ENCODE measurements around the gene DGAT2. TPM values are rescaled to one million over a fixed set of nuclear protein-coding genes. Genes with fewer than 3 reads are reported as not detected.

Gene DGAT2
- total RNA-seq, 1 donor from 2014 or later, result 2.6 TPM

GRCh38 chr11:75760710-75761493 lies 7.7 kb upstream of the DGAT2 start:
- FAIRE-seq, result no peak
- peak; percentile 88 for DNase-seq (ENCODE audit: low read depth)
- H3K27me3 ChIP-seq (ENCODE audit: control insufficient read depth, insufficient read depth, low read length), result no peaks in the 10 kb centered on the region
- no peak for TF ChIP-seq CTCF (IDR thresholded peaks at IDR 0.05; ENCODE audit: insufficient read depth, low read length, severe bottlenecking)
- H3K36me3 ChIP-seq (ENCODE audit: control insufficient read depth, insufficient read depth, low read length), result no peaks in the 10 kb centered on the region
- no peak overlapping the region for H3K4me3 ChIP-seq (ENCODE audit: low read depth, low read length)

GRCh38 chr11:75762158-75762557 lies 6.4 kb upstream of the DGAT2 start:
- no peaks in the 10 kb centered on the region for H3K36me3 ChIP-seq (ENCODE audit: control insufficient read depth, insufficient read depth, low read length)
- FAIRE-seq (no peak), DNase-seq (ENCODE audit: low read depth) (no peak)
- no peak overlapping the region for H3K4me3 ChIP-seq (ENCODE audit: low read depth, low read length)
- no peaks in the 10 kb centered on the region for H3K27me3 ChIP-seq (ENCODE audit: control insufficient read depth, insufficient read depth, low read length)
- TF ChIP-seq CTCF (IDR thresholded peaks at IDR 0.05; ENCODE audit: insufficient read depth, low read length, severe bottlenecking), result no peak

GRCh38 chr11:75762885-75763284 lies 5.7 kb upstream of the DGAT2 start:
- no peaks in the 10 kb centered on the region for H3K36me3 ChIP-seq (ENCODE audit: control insufficient read depth, insufficient read depth, low read length)
- DNase-seq (ENCODE audit: low read depth), result peak; percentile 78
- TF ChIP-seq CTCF (IDR thresholded peaks at IDR 0.05; ENCODE audit: insufficient read depth, low read length, severe bottlenecking), result no peak
- H3K4me3 ChIP-seq (ENCODE audit: low read depth, low read length), result no peak overlapping the region
- H3K27me3 ChIP-seq (ENCODE audit: control insufficient read depth, insufficient read depth, low read length), result no peaks in the 10 kb centered on the region
- no peak for FAIRE-seq

- FAIRE-seq (no peak), DNase-seq (ENCODE audit: low read depth) (no peak)
- Histone ChIP-seq H3K4me3 (ENCODE audit: low read depth, low read length) (no peak overlapping the region), H3K27me3 (ENCODE audit: control insufficient read depth, insufficient read depth, low read length) (no peaks in the 10 kb centered on the region), H3K36me3 (ENCODE audit: control insufficient read depth, insufficient read depth, low read length) (no peaks in the 10 kb centered on the region)
- TF ChIP-seq CTCF (IDR thresholded peaks at IDR 0.05; ENCODE audit: insufficient read depth, low read length, severe bottlenecking), result no peak
Observed at GRCh38 chr11:75763846-75764245, 4.7 kb upstream of the DGAT2 start.

- no peak overlapping the region for H3K4me3 ChIP-seq (ENCODE audit: low read depth, low read length)
- DNase-seq (ENCODE audit: low read depth), result no peak
- no peak for TF ChIP-seq CTCF (IDR thresholded peaks at IDR 0.05; ENCODE audit: insufficient read depth, low read length, severe bottlenecking)
- H3K27me3 ChIP-seq (ENCODE audit: control insufficient read depth, insufficient read depth, low read length), result no peaks in the 10 kb centered on the region
- FAIRE-seq, result no peak
- no peaks in the 10 kb centered on the region for H3K36me3 ChIP-seq (ENCODE audit: control insufficient read depth, insufficient read depth, low read length)
Observed at GRCh38 chr11:75765116-75765515, 3.5 kb upstream of the DGAT2 start.
